HTERT RPE-1 (cell line): ENCODE results near the gene SPATA45.
"Not testable (repeated sequence)": the region's sequence is repeated elsewhere in the genome, so short reads cannot be mapped to it uniquely, and the experiment has no call there.

Experiments used
- in situ Hi-C: fragments of 300-500 bp; cut with MboI; formaldehyde crosslinking; loops from 4 replicates; pipeline ENCODE4 v1.14.3; 2020; ENCODE audit warnings: low sequenced_read_pairs

SPATA45 gene

GRCh38 chr1:212833211-212834207 is 13.9 kb downstream of the SPATA45 start:
- in situ Hi-C loops = not testable (repeated sequence)

- in situ Hi-C loops = no loop called here
Measured at GRCh38 chr1:212828395-212828794, 19.1 kb downstream of the SPATA45 start.

- in situ Hi-C loops = no loop called here
Measured at GRCh38 chr1:212827831-212828278, 19.6 kb downstream of the SPATA45 start.

- in situ Hi-C loops = no loop called here
Measured at GRCh38 chr1:212827171-212827776, 20.2 kb downstream of the SPATA45 start.

GRCh38 chr1:212825798-212826452 is 21.5 kb downstream of the SPATA45 start:
- in situ Hi-C loops = no loop called here

- in situ Hi-C loops = no loop called here
Measured at GRCh38 chr1:212824201-212824600, 23.2 kb downstream of the SPATA45 start.

- in situ Hi-C loops = no loop called here
Measured at GRCh38 chr1:212822956-212823355, 24.5 kb downstream of the SPATA45 start.

GRCh38 chr1:212820969-212821368 is 26.5 kb downstream of the SPATA45 start:
- in situ Hi-C loops = no loop called here

GRCh38 chr1:212819726-212820125 is 27.7 kb downstream of the SPATA45 start:
- in situ Hi-C loops = no loop called here

GRCh38 chr1:212816567-212817278 is 30.7 kb downstream of the SPATA45 start:
- in situ Hi-C loops = no loop called here

- in situ Hi-C loops = no loop called here
Measured at GRCh38 chr1:212814537-212815334, 32.7 kb downstream of the SPATA45 start.

GRCh38 chr1:212805767-212806166 is 41.7 kb downstream of the SPATA45 start:
- in situ Hi-C loops = no loop called here

- in situ Hi-C loops = no loop called here
Measured at GRCh38 chr1:212797681-212798080, 49.8 kb downstream of the SPATA45 start.

GRCh38 chr1:212794561-212795014 is 52.9 kb downstream of the SPATA45 start:
- in situ Hi-C loops = no loop called here

- in situ Hi-C loops = no loop called here
Measured at GRCh38 chr1:212792396-212792908, 55.0 kb downstream of the SPATA45 start.

GRCh38 chr1:212791676-212792395 is 55.6 kb downstream of the SPATA45 start, which contains the start of the genes NSL1 and TATDN3:
TSS of gene NSL1 (minus strand) at chr1:212791777. CDS start at chr1:212791763, 14 bp downstream.
TSS of gene TATDN3 (plus strand) at chr1:212791894. CDS start at chr1:212791922, 28 bp downstream.
- in situ Hi-C loops = no loop called here

- in situ Hi-C loops = no loop called here
Measured at GRCh38 chr1:212791261-212791675, 56.2 kb downstream of the SPATA45 start.

- in situ Hi-C loops = no loop called here
Measured at GRCh38 chr1:212785871-212786270, 61.6 kb downstream of the SPATA45 start.

GRCh38 chr1:212783976-212784375 is 63.5 kb downstream of the SPATA45 start:
- in situ Hi-C loops = no loop called here
